ENCODE data around the gene UQCC3. TPM values are rescaled to one million over a fixed set of nuclear protein-coding genes. Genes with fewer than 3 reads are reported as not detected.

UQCC3 gene
- total RNA-seq, 1 experiment from 2014 or later = 23.9 TPM

DNA sequence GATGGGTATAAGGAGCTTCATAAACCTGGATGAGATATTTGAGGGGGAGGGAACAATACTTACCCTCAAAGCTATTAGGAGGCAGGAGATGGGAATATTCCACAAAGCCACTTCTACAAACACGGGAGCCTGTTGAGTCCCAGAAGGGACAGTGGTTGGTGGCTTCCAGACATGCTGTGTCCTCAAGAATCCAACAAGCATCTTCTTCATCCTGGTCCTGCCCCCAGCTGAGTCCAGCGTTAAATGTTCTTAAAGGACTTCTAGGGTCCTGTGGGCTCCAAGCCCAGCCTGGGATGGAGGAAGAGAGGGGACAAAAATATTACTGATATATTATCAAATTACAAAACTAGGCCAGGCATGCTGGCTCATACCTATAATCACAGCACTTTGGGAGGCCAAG lies 4.0 kb upstream of the UQCC3 start:
- Mint-ChIP-seq H3K27ac (ENCODE audit: unreplicated experiment) (no peak overlapping the region), H3K9me3 (ENCODE audit: unreplicated experiment) (no peaks in the 10 kb centered on the region), H3K4me1 (ENCODE audit: low read depth, unreplicated experiment) (peaks cover 14% of the 10 kb centered on the region), H3K36me3 (ENCODE audit: insufficient read depth, unreplicated experiment) (peaks cover 86% of the 10 kb centered on the region), H3K4me3 (ENCODE audit: unreplicated experiment) (no peak overlapping the region), H3K27me3 (ENCODE audit: insufficient read depth, unreplicated experiment) (no peaks in the 10 kb centered on the region)
- peaks cover 24% of the 10 kb centered on the region for H3K4me1 ChIP-seq
- TF ChIP-seq, protein P1, sequence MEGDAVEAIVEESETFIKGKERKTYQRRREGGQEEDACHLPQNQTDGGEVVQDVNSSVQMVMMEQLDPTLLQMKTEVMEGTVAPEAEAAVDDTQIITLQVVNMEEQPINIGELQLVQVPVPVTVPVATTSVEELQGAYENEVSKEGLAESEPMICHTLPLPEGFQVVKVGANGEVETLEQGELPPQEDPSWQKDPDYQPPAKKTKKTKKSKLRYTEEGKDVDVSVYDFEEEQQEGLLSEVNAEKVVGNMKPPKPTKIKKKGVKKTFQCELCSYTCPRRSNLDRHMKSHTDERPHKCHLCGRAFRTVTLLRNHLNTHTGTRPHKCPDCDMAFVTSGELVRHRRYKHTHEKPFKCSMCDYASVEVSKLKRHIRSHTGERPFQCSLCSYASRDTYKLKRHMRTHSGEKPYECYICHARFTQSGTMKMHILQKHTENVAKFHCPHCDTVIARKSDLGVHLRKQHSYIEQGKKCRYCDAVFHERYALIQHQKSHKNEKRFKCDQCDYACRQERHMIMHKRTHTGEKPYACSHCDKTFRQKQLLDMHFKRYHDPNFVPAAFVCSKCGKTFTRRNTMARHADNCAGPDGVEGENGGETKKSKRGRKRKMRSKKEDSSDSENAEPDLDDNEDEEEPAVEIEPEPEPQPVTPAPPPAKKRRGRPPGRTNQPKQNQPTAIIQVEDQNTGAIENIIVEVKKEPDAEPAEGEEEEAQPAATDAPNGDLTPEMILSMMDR (IDR thresholded peaks at IDR 0.05; ENCODE audit: insufficient read depth in 1 of 2, low read depth in 1 of 2, low read length in 1 of 2, severe bottlenecking in 1 of 2, unreplicated experiment in 1 of 2) = no peak
- H3K9me3 ChIP-seq = no peaks in the 10 kb centered on the region
- POLR2A ChIA-PET = interaction anchor here (1.0 kb wide), 1 partner anchor 76 kb away, joined by 3 read pairs; the partner anchor contains the start of gene TUT1
- BruUV-seq (replicated peaks) = no TSS peak
- no peak overlapping the region for H3K4me3 ChIP-seq (ENCODE audit: low read depth, low read length)
- no peak for DNase-seq
- H3K27me3 ChIP-seq (replicated peaks; ENCODE audit: control insufficient read depth, insufficient read depth, low read length) = no peaks in the 10 kb centered on the region
- CTCF ChIA-PET = interaction anchor here (0.5 to 2.0 kb wide), 2 partner anchors 12 to 56 kb away, joined by 6 to 7 read pairs; no protein-coding TSS in a partner anchor
- peaks cover 7% of the 10 kb centered on the region for H3K36me3 ChIP-seq (ENCODE audit: control insufficient read depth, insufficient read depth, low read length)
- intact Hi-C loops (cut with micrococcal nuclease; ENCODE audit: unreplicated experiment) = no loop called here

DNA sequence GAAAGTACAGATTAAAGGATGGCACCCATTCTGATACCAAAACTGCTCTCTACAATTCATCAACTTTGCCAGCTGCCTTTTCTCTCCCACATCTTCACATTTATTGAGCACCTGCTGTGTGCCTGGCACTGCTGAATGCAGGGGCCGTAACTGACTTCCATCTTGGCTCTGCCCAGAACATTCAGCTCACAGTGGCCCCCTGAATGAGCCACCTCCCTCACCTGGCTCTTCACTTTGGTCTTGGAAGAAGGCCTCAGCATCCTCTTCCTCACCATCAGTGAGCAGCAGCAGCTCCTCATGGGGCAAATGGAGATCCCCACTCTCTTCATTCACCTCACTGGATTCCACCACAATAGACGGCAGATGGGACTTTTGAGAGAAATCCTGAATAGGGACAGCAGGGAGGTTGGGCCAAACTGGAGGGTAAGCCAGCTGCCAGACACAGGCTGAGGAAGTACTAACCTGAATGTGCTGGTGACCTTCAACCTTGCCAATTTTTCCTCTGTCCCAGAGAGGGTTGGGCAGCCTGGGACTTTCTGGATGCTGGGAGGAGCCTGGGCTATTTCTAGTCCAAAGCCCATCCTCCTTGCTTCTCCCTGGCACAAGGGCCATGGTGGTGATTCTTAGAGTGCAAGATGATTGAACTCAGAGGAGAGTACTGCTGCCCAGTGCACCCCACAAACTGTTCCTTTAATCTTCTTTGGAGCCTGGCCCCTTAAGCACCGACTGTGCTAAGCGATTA lies 1.9 kb upstream of the UQCC3 start:
- TF ChIP-seq, protein P1 (IDR thresholded peaks at IDR 0.05; ENCODE audit: insufficient read depth in 1 of 2, low read depth in 1 of 2, low read length in 1 of 2, severe bottlenecking in 1 of 2, unreplicated experiment in 1 of 2) = no peak

DNA sequence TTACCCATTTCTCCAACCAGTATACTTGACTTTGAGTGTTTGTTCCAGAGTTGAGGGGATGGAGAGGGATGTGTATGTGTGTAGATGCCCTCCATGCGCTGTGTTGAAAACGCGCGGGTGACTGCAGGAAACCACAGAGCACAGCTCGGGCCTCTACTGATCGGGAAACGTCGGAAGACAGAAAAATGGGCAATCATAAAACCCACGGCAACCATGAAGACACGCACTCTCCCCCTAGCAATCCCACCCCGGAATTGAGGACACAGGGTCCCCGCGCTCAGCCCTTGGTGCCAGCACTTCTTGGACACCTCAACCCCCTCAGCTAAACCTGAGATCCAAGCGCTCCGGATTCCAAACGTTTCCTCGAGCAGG lies 251 bp upstream of the UQCC3 start:
- H3K4me3 ChIP-seq (ENCODE audit: low read depth, low read length) = peak overlapping the region; percentile 90
- peak overlapping the region; percentile 99 for H3K27ac Mint-ChIP-seq (ENCODE audit: unreplicated experiment)
- TF ChIP-seq, protein P1 (IDR thresholded peaks at IDR 0.05; ENCODE audit: insufficient read depth in 1 of 2, low read depth in 1 of 2, low read length in 1 of 2, severe bottlenecking in 1 of 2, unreplicated experiment in 1 of 2) = no peak
- no TSS peak for BruUV-seq (replicated peaks)
- H3K27me3 ChIP-seq (replicated peaks; ENCODE audit: control insufficient read depth, insufficient read depth, low read length) = no peaks in the 10 kb centered on the region
- peaks cover 80% of the 10 kb centered on the region for H3K36me3 Mint-ChIP-seq (ENCODE audit: insufficient read depth, unreplicated experiment)
- no peaks in the 10 kb centered on the region for H3K9me3 ChIP-seq
- DNase-seq = no peak
- H3K4me3 Mint-ChIP-seq (ENCODE audit: unreplicated experiment) = peak overlapping the region; percentile 98
- ChIA-PET POLR2A (interaction anchor here (0.6 to 2.3 kb wide), 17 partner anchors 10 to 179 kb away, joined by 3 to 23 read pairs (median 6); partner anchors contain the start of genes B3GAT3, EEF1G, GANAB and HNRNPUL2), CTCF (interaction anchor here (0.6 to 1.3 kb wide), 8 partner anchors 16 to 346 kb away, joined by 3 to 10 read pairs (median 4); partner anchors contain the start of genes B3GAT3, LRRN4CL and TUT1)
- H3K36me3 ChIP-seq (ENCODE audit: control insufficient read depth, insufficient read depth, low read length) = peaks cover 7% of the 10 kb centered on the region
- peaks cover 32% of the 10 kb centered on the region for H3K4me1 ChIP-seq
- no peaks in the 10 kb centered on the region for H3K27me3 Mint-ChIP-seq (ENCODE audit: insufficient read depth, unreplicated experiment)
- no peaks in the 10 kb centered on the region for H3K9me3 Mint-ChIP-seq (ENCODE audit: unreplicated experiment)
- intact Hi-C loops (cut with micrococcal nuclease; ENCODE audit: unreplicated experiment) = loop anchor here (1.0 to 10.0 kb wide), 2 partner anchors 8 to 276 kb away; partner anchors contain the start of gene UBXN1
- H3K4me1 Mint-ChIP-seq (ENCODE audit: low read depth, unreplicated experiment) = peaks cover 14% of the 10 kb centered on the region

More for the DNA sequence above, 1.9 kb upstream of the UQCC3 start:
- ChIA-PET POLR2A (no interaction called here), CTCF (interaction anchor here (0.6 kb wide), 1 partner anchor 14 kb away, joined by 4 read pairs; no protein-coding TSS in a partner anchor)
- BruUV-seq (replicated peaks) = no TSS peak
- H3K27me3 ChIP-seq (replicated peaks; ENCODE audit: control insufficient read depth, insufficient read depth, low read length) = no peaks in the 10 kb centered on the region
- Mint-ChIP-seq H3K27ac (ENCODE audit: unreplicated experiment) (peak overlapping the region; percentile 5), H3K4me3 (ENCODE audit: unreplicated experiment) (no peak overlapping the region), H3K27me3 (ENCODE audit: insufficient read depth, unreplicated experiment) (no peaks in the 10 kb centered on the region), H3K4me1 (ENCODE audit: low read depth, unreplicated experiment) (peaks cover 14% of the 10 kb centered on the region), H3K9me3 (ENCODE audit: unreplicated experiment) (no peaks in the 10 kb centered on the region), H3K36me3 (ENCODE audit: insufficient read depth, unreplicated experiment) (peaks cover 84% of the 10 kb centered on the region)
- no peak for DNase-seq
- no peaks in the 10 kb centered on the region for H3K9me3 ChIP-seq
- H3K4me1 ChIP-seq = peaks cover 32% of the 10 kb centered on the region
- intact Hi-C loops (cut with micrococcal nuclease; ENCODE audit: unreplicated experiment) = loop anchor here (10.0 kb wide), 1 partner anchor 275 kb away; no protein-coding TSS in a partner anchor
- H3K4me3 ChIP-seq (ENCODE audit: low read depth, low read length) = no peak overlapping the region
- H3K36me3 ChIP-seq (ENCODE audit: control insufficient read depth, insufficient read depth, low read length) = peaks cover 7% of the 10 kb centered on the region
